H1 (cell line): ENCODE data around the gene EEPD1. TPM values are rescaled to one million over a fixed set of nuclear protein-coding genes. Genes with fewer than 3 reads are reported as not detected.

Source experiments
- TBP ChIP-seq: IDR thresholded peaks from 2 replicates; pipeline ENCODE4 v1.6.1; 2011; ENCODE audit warnings: low read depth, low read length, improper control_type of control experiment
- polyA plus RNA-seq, 7 experiments: library from polyadenylated mRNA; depleted of rRNA in 3 of 7; stranded (reverse) in 5 of 7; unstranded in 2 of 7; fragments of >200 nt in 5 of 7; fragments of 200-250 nt in 2 of 7; gene quantifications; 1 replicate in 5 of 7; 2 replicates in 1 of 7; 4 replicates in 1 of 7; pipeline versions ENCODE4 v1.2.1 to v1.2.3, GENCODE V29; 2011 to 2013; ENCODE audit warnings: missing spikeins in 2 of 7, mixed read lengths in 2 of 7
- total RNA-seq: library from RNA; stranded (reverse); fragmentation: NEBNext Ultra II Directional; extraction: Animal tissue kit (Norgen Biotek cat#: 25700); gene quantifications from 2 replicates; pipeline ENCODE4 v1.2.1, GENCODE V29; 2021

Gene EEPD1
- total and polyA plus RNA-seq, 2 of the 8 experiments (the other 6 are each of a cell fraction or from before 2014, with no cell fraction given), result 3.1 to 7.8 TPM

- TF ChIP-seq TBP, result no peak
Measured at GRCh38 chr7:36216063-36216684, 63.1 kb downstream of the EEPD1 start (continued).
